Stimulated activated CD4-positive, alpha-beta T cell treated with anti-CD3 and anti-CD28 coated beads, Interleukin-15, amount 100 ng/mL, for 48 hours (primary cell): ENCODE measurements around the gene AGAP1.

Source experiments
- DNase-seq, 2 donors: peaks; one replicate each; pipeline ENCODE4 v3.0.0-alpha.2; 2020; ENCODE audit warnings: low read depth in 2 of 2

The AGAP1 gene

DNA sequence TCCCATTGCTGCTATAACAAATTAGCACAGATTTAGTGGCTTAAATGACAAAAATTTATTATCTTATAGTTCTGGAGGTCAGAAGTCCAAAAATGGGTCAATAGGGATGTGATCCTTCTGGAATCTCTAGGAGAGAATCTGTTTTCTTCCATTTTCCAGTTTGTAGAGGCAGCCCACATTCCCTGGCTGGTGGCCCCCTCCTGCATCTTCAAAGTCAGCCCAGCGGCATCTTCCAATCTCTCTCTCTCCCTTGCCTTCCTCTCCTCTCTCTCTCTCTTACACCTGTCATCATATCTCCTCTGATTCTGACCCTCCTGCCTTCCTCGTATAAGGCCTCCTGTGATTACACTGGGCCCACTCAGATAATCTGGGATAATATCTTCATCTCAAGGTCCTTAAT lies 3.9 kb upstream of the AGAP1 start:
- no peak for DNase-seq

DNA sequence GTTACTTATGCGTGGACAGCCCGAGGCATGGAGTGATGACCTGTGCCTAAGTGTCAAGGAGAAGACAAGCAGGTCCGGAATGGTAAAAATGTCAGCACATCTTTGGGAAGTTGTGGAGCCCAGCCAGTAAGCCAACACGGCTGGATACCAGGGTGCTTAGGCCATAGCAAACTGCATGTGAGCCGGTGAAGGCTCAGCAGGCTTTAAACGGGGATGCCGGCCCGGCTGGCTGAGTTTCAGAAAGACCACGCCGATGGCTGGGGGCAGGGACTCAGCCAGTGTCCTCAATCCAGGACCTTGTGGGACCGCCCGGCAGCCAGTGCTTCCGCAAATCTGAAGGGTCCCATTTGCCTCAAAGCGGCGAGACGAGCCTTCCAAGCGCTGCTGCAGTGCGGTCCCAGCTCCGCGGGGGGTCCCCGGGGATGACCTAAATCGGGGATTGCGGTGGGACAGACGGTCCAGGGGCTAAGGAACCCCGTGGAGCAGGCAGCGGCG lies 946 bp upstream of the AGAP1 start:
- DNase-seq, result no peak

DNA sequence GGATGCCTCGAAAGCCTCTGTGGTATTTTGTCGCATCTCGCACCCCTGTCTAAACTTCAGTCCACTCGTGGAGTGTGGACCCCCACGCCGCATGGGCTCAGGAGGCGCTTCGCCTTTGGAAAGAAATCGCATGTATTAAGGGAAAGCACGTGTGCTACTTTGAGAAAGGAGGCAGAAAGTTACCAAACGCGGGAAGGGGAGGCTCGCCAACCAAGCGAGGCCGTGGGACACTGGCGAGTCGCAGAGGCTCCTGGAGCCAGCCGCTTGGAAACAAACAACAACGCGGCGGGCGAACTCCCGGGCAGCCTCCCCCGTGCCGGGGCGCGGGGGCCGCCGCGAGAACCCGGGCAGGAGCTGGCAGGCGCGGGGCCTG lies 455 bp upstream of the AGAP1 start:
- DNase-seq, result no peak

DNA sequence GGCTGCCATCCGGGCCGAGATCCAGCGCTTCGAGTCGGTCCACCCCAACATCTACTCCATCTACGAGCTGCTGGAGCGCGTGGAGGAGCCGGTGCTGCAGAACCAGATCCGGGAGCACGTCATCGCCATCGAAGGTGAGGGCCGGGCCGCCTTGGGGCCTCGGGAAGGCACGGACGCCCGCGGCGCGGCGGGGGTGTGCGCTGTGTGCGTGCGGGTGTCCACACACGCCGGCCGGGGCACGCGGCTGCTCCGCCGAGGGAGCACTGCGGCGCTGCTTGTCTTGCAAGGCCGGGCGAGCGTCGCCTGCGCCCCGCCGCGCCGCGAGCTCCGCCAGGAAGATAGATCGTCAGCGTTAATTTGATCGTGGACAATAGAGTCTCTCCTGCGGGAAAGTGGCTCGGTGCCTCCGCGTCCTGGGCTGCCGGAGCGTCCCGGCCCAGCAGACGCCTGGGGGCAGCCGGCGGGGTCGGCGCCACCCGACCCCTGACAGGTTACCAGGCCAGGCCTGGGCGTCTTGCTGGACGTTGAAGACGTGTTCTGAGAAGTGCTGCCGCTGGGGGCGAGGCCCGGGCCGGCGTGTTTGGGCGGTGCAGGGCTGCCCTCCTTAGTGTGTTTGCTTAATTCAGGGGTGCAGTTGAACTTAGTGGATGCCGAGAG lies 1.0 kb downstream of the AGAP1 start:
- peak in 1 of 2 donors; percentile 10 for DNase-seq

DNA sequence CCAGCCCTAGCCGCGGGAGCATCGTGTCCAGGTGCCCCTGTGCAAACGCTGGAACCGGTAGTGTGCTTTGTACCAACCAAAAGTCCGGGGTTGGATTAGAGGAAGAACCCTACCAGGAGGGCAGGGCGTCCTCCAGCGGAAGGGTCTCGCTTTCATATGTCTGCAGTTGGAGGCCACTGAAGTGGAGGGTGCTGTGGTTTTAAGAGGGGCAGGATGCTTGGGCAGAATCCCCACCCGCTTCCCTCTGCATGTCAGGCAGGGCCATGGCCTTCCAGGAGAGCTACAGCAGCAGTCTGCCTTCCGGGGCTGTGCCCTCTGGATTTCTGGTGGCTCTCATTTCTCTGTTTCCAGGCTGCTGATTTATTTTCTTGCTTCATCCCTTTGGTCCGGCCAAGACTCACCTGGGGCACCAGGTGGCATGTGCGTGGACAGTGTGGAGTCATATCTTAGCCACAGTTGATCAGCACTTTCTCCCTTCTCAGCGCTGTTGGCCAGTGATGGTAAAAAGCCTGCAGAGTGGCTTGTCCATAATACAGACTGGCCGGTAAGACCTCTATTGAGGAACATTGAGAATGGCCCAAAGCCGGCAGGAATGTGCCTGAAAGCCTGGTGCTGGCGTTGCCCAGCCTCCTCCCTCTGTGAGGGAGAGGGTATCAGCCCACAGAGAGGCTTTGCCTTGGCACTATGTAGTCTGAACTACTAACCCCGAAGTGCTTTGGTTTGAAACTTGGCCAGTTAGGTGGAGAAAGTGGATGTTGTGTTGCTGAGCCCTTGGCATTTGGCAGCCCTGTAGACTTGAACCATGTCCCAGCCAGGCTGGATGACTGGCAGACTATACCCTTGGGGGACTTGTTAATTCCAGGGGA lies 1.8 kb downstream of the AGAP1 start:
- no peak for DNase-seq

DNA sequence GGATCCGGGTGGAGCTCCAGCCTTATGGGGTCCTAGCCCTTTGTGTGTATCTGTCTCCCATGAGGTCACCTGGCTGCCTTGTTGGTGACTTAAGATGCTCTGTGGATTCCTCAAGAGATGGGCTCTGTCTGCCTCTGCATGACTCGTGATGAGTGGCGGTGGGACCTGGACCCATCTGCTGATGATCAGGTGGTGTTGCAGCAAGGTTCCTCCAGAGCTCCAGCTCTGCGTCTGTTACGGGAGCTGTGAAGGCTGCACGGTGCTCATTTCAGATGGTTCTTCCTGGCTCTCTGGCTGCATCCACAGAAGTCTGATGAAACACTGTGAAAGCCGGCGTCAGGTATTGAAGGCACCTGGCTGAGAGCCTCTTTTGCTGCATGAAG lies 2.4 kb downstream of the AGAP1 start:
- no peak for DNase-seq

DNA sequence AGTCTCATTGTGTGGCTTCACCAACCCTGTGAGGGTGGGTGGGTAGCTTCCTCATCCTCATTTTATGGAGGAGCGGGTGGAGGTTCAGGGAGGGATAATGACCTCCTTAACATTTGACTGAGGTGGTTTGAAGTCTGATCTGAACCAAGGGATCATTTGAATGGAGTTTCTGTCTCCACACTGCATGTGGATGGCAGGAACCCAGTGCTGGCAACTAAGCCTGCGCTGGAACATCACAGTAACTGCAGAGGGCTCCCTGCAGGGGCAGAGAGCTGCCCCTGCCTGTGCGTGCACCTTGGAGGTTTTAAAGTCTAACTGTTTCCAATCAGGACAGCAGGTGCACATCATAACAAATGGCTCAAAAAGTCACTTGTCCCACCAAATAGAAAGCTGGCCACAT lies 3.3 kb downstream of the AGAP1 start:
- no peak for DNase-seq

DNA sequence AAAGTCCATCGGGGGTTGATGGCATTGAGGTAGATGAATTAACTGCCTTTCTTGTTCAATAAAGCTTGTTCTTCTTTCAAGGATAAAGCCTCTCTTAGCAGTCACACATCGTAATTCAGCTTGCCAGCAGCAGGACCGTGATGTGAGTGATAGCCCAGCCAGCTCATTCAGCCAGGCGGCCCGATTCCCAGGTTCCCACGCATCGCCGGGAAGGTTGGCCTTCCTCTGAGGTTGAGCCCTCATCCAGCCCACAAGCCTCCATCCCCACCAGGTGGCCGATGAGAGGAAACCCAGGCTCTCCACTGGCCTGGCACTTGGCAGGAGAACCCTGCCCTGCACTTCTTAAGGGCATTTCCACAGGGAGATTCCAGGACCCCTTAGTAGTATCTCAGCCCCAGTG lies 4.7 kb downstream of the AGAP1 start:
- DNase-seq, result no peak

DNA sequence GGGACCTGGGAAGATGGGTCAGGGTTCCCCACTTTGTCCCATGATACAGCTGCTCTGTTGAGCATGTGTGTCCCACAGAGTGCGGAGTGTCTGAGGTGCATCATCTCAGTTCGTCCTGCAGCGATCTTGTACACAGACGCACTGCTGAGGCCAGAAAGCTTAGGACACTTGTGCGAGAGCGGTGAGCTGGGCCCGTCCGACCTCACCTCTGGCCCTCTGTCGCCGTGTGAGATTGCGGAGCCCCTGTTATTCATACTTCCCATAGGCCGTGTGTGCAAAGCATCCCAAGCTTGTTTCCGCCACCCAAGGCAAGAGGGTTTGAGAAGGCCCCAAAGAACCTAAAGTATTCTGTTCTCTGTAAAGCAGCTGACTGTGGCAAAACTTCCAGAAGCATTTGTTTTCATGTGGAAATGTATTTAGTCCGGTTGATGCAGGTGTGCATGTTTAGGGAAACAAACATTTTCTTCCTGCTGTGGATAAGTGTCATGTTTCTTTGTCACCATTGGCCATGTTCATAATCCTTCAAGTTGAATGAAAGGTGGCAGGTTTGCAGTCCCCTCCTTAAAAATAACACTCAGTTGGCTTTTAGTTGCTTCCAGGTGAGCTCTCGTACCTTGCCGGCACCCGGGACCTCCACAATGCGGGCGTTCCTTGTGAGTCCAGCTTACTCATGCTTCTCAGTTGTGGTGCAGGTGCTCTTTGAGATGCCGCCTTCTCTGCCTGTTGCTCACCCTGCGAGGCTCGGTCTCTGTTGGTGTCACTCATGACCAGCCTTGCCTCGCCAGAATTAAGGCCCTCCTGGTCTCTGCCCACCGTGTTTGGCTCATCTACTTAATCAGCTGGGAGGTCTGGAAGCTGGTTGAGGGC lies 5.3 kb downstream of the AGAP1 start:
- no peak for DNase-seq

DNA sequence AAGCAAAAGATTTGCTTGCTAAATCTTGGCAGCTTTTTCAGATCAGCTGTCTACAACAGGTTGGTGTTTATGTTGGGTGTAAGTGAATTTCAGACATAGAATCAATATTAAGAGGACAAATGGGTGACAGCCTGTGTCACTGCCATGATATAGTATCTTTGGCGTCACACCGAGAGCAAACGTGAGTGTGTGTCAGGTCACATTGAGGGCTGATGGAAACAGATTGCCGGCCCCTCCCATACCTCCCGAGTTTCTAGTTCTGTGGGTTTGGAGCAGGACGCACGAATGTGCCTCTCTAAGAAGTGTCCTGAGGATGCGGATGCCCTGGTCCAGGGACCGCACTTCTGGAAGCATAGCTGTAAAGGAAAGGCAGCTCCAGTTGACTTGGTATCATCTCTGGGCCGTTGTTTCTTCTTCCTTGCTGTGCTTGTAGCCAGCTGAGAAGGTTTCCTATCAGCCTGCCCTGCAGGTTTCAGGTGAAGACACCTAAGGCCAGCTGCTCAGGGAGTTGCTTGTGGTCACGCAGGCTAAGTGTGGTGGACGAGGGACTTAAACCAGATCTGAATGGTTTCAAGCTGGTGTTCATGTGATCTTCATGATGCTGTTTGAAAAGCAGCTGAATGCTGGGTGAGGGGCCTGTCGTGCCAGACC lies 6.4 kb downstream of the AGAP1 start:
- DNase-seq, result no peak

DNA sequence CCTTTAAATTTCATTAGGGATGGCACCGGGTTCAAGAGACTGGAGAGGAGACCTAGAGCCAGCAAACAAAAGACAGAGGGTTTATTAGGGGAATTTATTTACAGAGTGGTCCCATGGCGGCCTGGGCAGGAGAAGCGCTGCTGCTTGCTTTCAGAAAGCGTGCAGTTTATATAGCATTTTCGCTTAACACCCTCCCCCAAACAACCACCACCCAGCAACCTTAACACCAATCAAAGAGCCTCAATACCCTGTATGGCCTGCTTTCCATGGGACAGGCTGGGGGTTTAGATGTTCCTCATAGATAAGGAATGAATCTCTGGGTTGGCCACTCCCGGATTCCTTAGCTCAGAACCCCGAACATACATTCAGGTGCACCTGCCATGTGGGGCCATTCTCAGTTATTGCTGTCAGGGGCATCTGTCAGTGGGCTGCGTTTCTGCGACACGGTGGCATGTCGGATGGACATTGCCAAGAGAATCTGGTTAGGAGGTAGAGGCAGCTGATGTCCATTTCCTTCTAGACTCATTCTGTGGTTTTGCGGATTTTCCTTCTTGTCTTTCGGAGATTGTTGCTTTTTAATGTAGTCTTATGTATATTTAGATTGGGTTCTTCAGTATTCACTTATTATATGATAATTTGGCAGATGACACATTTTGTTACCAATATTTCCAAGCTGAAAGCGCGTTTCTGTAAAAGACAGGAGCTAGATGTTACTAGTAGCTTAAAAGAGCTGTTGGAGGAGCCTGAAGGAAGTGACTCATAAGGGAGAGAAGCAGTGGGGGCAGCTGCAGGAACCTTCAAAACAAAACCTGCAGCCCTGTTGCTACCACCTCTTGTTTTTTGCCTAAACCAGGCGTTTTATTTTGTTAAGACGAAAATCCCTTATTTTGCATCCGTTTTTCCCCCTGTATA lies 7.2 kb downstream of the AGAP1 start:
- no peak for DNase-seq

DNA sequence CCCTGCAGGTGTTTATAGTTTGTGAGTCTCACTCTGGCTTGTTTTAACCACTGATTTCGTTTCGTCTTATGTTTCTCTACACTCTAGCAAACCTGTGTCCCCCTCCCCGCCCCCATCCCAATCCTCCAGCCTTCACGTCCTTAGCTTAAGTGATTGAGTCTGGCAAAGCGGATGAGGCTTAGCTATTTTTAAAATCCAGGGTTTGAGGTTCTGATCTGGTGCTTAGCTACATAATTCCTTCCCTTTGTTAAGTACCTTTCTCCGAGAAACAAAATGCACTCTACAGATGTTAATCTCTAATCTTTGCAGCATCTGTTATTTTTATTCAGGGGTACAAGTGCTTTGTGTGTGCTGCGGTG lies 7.8 kb downstream of the AGAP1 start:
- DNase-seq, result no peak

DNA sequence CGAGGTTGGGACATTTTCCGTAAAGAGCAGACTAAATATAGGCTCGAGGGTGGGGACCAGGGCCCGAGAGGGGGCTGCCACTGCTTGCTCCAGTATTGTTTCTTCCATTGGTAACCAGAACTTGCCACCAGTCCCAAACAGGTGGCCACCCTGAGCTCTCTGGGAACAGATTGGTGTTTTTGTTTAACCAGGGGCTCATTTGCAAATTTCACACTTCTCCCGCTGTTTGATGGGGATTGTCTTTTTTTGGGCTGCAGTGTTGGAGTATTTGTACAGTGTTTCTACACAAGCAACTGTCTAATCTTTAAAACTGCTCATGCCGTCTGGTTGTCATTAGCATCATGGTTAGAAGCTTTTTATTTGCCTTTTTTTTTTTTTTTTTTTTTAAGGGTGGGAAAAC lies 8.5 kb downstream of the AGAP1 start:
- no peak for DNase-seq

DNA sequence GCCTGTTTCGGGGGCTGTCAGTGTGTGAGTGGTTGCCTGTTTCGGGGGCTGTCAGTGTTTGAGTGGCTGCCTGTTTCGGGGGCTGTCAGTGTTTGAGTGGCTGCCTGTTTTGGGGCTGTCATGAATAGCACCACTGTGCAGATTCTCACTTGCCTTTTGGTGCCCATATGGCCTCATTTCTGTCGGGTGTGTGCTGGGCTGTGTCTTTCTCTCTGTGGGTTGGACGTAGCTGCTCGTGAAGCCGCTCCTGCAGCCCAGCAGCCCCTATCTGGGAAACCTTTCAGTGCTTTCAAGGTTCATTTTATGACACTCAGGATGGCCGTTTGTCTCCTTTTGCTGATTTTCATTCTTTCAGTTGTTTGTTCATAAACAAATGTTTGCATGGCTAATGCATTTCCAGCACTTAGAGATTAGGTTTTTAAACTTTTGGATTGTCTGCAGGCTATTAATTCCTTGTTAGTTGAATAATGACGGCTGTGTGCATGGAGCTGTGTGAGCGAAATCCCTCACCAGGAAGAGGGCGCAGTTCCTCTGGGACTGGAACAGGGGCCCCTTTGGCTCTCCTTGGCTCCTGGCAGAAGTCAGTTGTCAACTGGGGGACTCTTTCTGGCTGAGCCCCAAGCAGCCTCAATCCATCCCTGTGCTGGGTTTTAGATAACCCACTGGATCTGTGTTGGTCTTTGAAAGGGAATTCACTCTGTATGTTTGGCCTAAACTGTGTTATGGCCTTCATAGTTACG lies 10.8 kb downstream of the AGAP1 start:
- no peak for DNase-seq

DNA sequence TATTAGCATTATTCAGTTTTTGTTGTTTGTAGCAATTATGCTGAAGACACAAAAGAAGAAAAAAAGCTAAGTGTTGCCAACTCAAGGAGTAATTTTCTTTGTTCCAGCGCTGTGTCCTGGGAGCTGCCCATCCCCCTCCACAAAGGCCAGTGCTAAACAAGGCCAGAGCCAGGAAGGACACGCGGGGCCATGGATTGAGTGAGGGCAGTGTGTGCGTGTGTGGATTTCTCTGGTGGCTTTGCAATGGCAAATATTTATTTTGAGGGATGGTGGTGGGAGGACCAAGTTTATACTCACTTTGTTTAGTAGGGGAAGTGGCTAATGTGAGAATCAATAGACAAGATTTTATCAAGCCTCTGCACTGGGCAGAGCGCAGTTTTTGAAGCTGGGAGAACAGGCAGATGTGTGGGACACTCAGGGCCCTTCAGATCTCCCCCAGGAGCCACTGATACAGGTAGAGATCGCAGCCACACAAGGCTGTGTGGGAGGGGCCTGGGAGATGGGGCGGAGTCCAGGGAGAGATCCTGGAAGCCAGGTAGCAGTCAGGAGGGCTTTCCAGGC lies 11.4 kb downstream of the AGAP1 start:
- no peak for DNase-seq

DNA sequence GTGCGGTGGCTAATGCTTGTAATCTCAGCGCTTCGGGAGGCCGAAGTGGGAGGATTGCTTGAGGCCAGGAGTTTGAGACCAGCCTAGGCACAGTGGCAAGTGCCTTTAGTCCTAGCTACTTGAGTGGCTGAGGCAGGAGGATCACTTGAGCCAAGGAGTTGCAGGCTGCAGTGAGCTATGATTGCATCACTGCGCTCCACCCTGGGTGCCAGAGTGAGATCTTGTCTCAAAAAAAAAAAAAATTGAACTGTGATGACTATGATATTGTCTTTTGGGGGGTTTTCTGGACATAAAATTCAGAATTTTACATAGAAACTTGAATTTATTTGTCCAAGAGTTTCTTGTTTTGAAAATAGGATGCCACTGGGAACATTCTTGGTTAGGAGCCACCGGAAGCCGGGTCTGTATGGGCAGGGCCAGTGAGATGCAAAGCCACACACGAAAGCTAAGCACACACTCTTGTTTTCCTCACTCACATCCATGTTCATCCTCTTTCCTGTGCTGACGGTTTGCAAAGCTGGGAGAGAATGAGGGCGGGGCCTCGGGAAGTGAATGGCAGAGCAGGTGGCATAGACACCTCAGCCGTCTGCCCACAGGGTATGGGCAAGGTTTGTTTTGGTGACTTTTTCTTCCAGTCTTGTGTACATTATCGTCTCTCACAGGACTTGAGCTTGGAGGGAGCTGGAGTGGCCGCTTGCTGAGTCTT lies 12.6 kb downstream of the AGAP1 start:
- no peak for DNase-seq

DNA sequence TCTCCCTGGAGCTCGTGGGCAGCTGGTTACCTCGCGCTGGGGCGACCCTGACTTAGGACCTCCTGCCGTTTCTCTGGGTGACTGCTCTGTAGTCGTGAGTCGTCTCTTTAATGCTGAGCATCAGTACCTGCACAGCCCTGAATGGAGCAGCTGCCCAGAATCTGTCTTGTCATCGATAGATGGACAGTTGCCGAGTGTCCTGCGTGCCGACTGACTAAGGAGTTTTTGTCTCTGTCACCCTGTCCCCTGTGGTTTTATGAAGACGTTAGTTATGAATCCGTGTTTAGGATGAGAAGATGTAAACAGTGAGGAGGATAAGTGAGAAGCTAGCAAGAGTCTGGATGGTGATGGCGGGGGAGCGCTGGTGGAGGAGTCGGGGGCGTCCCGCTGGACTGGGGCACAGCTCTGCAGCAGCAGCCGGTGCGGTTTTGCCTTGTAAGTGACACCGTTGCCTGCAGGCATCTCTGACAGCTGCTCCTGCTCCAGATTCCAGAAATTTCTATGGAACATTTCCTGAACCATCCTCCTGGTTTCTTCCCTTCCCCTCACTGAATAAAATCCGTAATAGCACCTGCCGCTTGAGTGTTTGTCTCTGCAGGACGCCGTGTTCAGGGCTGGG lies 13.3 kb downstream of the AGAP1 start:
- DNase-seq, result no peak

DNA sequence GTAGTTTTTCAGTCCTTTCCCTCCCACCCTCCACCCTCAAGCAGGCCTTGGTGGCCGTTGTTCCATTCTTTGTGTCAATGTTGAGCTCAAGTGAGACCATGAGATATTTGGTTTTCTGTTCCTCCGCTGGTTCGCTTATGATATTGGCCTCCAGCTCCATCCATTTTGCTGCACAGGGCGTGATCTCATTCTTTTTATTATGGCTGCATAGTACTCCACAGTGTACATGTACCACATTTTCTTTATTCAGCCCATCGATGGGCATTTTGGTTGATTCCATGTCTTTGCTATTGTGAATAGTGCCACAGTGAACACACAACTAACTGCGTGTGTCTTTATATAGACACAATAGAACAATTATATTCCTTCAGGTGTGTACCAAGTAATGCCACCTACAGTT lies 14.1 kb downstream of the AGAP1 start:
- DNase-seq, result no peak
